Measurements from ENCODE around the gene CNGA3.

The CNGA3 gene

GRCh38 chr2:98382086-98382485, 35.8 kb downstream of the CNGA3 start:
- TF ChIP-seq CTCF (IDR thresholded peaks at IDR 0.05; ENCODE audit: low read depth, low read length) = no peak
- no peaks in the 10 kb centered on the region for H3K4me1 ChIP-seq
- no peaks in the 10 kb centered on the region for H3K9me3 ChIP-seq
- H3K27me3 ChIP-seq = no peaks in the 10 kb centered on the region
- H3K4me3 ChIP-seq (ENCODE audit: low read depth, low read length) = no peak overlapping the region
- no peaks in the 10 kb centered on the region for H3K36me3 ChIP-seq
- no peak for DNase-seq

- H3K9me3 ChIP-seq = no peaks in the 10 kb centered on the region
- no peak for DNase-seq
- H3K4me3 ChIP-seq (ENCODE audit: low read depth, low read length) = no peak overlapping the region
- H3K36me3 ChIP-seq = no peaks in the 10 kb centered on the region
- no peaks in the 10 kb centered on the region for H3K27me3 ChIP-seq
- H3K4me1 ChIP-seq = no peaks in the 10 kb centered on the region
- TF ChIP-seq CTCF (IDR thresholded peaks at IDR 0.05; ENCODE audit: low read depth, low read length) = no peak
These were observed 36.5 kb downstream of the CNGA3 start for GRCh38 chr2:98382739-98383138.

GRCh38 chr2:98383166-98383565, 36.9 kb downstream of the CNGA3 start:
- Histone ChIP-seq H3K4me3 (ENCODE audit: low read depth, low read length) (no peak overlapping the region), H3K27me3 (no peaks in the 10 kb centered on the region), H3K9me3 (no peaks in the 10 kb centered on the region), H3K4me1 (no peaks in the 10 kb centered on the region), H3K36me3 (no peaks in the 10 kb centered on the region)
- no peak for TF ChIP-seq CTCF (IDR thresholded peaks at IDR 0.05; ENCODE audit: low read depth, low read length)
- DNase-seq = no peak

- Histone ChIP-seq H3K36me3 (no peaks in the 10 kb centered on the region), H3K4me3 (ENCODE audit: low read depth, low read length) (no peak overlapping the region), H3K27me3 (no peaks in the 10 kb centered on the region), H3K9me3 (no peaks in the 10 kb centered on the region), H3K4me1 (no peaks in the 10 kb centered on the region)
- DNase-seq = peak; percentile 66
- TF ChIP-seq CTCF (IDR thresholded peaks at IDR 0.05; ENCODE audit: low read depth, low read length) = peak; percentile 92
These were observed 38.9 kb downstream of the CNGA3 start for GRCh38 chr2:98385050-98385699.

GRCh38 chr2:98387478-98387877, 41.2 kb downstream of the CNGA3 start:
- no peak for DNase-seq
- H3K9me3 ChIP-seq = no peaks in the 10 kb centered on the region
- no peaks in the 10 kb centered on the region for H3K27me3 ChIP-seq
- H3K36me3 ChIP-seq = no peaks in the 10 kb centered on the region
- H3K4me1 ChIP-seq = no peaks in the 10 kb centered on the region
- TF ChIP-seq CTCF (IDR thresholded peaks at IDR 0.05; ENCODE audit: low read depth, low read length) = no peak
- no peak overlapping the region for H3K4me3 ChIP-seq (ENCODE audit: low read depth, low read length)

- Histone ChIP-seq H3K4me1 (no peaks in the 10 kb centered on the region), H3K9me3 (no peaks in the 10 kb centered on the region), H3K36me3 (no peaks in the 10 kb centered on the region), H3K27me3 (no peaks in the 10 kb centered on the region), H3K4me3 (ENCODE audit: low read depth, low read length) (no peak overlapping the region)
- DNase-seq = no peak
- no peak for TF ChIP-seq CTCF (IDR thresholded peaks at IDR 0.05; ENCODE audit: low read depth, low read length)
These were observed 41.8 kb downstream of the CNGA3 start for GRCh38 chr2:98388081-98388480.
